ENCODE results near the gene CTSH. TPM values are rescaled to one million over a fixed set of nuclear protein-coding genes. Genes with fewer than 3 reads are reported as not detected.
A peak's percentile ranks its signal among the peaks of the same experiment; 100 is the strongest.
"Not testable (repeated sequence)": the region's sequence is repeated elsewhere in the genome, so short reads cannot be mapped to it uniquely, and the experiment has no call there.

Gene CTSH
- total and polyA plus RNA-seq, 2 experiments from 2014 or later, result 1.7 to 5.2 TPM

- Histone ChIP-seq H3F3A (ENCODE audit: insufficient read depth) (peaks cover 65% of the 10 kb centered on the region), H3K27ac (no peak overlapping the region), H3K4me2 (ENCODE audit: unreplicated experiment) (no peak overlapping the region), H3K4me1 (ENCODE audit: insufficient read depth) (peaks cover 39% of the 10 kb centered on the region), H3K9me2 (ENCODE audit: insufficient read depth) (no peaks in the 10 kb centered on the region), H4K20me1 (ENCODE audit: insufficient read depth) (no peaks in the 10 kb centered on the region; the same call in 1 of the 2 replicates), H3K9me3 (ENCODE audit: low read depth) (no peaks in the 10 kb centered on the region), H3K36me3 (ENCODE audit: low read depth) (peaks cover 67% of the 10 kb centered on the region), H2AFZ (no peak overlapping the region), H3K4me3 (no peak overlapping the region), H3K9ac (no peak overlapping the region), H3K27me3 (replicated peaks; ENCODE audit: insufficient read depth) (no peaks in the 10 kb centered on the region), H3K79me2 (ENCODE audit: insufficient read depth) (peaks cover 78% of the 10 kb centered on the region)
- in situ Hi-C loops (cut with MboI), result no loop called here
- TF ChIP-seq EZH2phosphoT487 (IDR thresholded peaks at IDR 0.05; ENCODE audit: insufficient read depth, low read depth) (no peak), EZH2 (IDR thresholded peaks at IDR 0.05; ENCODE audit: insufficient read depth, poor library complexity, severe bottlenecking) (no peak)
- DNase-seq, result no peak
- 79 to 87% methylated on average over 3 of the region's 3 CpGs for WGBS, 2 experiments (ENCODE audit: low coverage in 1 of 2, low lambda C conversion rate in 2 of 2, missing lambda C conversion rate in 2 of 2)
These were observed 35.6 kb downstream of the CTSH start for GRCh38 chr15:78909160-78909695.

DNA sequence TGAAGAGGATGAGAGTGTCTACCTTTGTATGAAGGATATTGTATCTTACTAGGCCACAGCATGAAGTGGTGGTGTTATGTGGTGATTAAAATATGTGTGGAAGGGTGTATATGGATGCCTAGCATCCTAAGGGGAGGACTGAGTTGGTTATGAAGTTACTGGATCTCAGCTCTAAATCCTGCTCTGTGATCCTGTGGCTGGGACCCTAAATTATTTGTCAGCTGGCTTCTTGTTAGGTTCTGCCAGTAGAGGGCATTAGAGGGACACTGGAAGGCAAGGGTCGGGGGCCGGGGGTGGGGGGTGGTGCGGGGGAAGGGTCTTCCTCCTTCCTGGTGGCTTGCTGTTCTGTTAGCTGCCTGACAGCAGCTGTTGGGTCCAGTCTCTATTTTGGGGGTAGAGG, 37.3 kb downstream of the CTSH start:
- no peak overlapping the region for H2AFZ ChIP-seq
- no peak for TF ChIP-seq EZH2phosphoT487 (IDR thresholded peaks at IDR 0.05; ENCODE audit: insufficient read depth, low read depth)
- no peak for TF ChIP-seq EZH2 (IDR thresholded peaks at IDR 0.05; ENCODE audit: insufficient read depth, poor library complexity, severe bottlenecking)
- 40% methylated on average over 3 of the region's 3 CpGs; no CpG with 5 or more reads in 1 of the 2 experiments for WGBS, 2 experiments (ENCODE audit: low coverage in 1 of 2, low lambda C conversion rate in 2 of 2, missing lambda C conversion rate in 2 of 2)
- H3K27ac ChIP-seq, result peak overlapping the region; percentile 87
- H3K9me2 ChIP-seq (ENCODE audit: insufficient read depth), result no peaks in the 10 kb centered on the region
- peaks cover 78% of the 10 kb centered on the region for H3K79me2 ChIP-seq (ENCODE audit: insufficient read depth)
- H3K36me3 ChIP-seq (ENCODE audit: low read depth), result peaks cover 70% of the 10 kb centered on the region
- peak; percentile 38 for DNase-seq
- no peak overlapping the region for H3K9ac ChIP-seq
- no peaks in the 10 kb centered on the region for H3K27me3 ChIP-seq (replicated peaks; ENCODE audit: insufficient read depth)
- H3K9me3 ChIP-seq (ENCODE audit: low read depth), result no peaks in the 10 kb centered on the region
- H3F3A ChIP-seq (ENCODE audit: insufficient read depth), result peaks cover 63% of the 10 kb centered on the region
- no peak overlapping the region for H3K4me3 ChIP-seq
- no peaks in the 10 kb centered on the region; the same call in 1 of the 2 replicates for H4K20me1 ChIP-seq (ENCODE audit: insufficient read depth)
- in situ Hi-C loops (cut with MboI), result no loop called here
- no peak overlapping the region for H3K4me2 ChIP-seq (ENCODE audit: unreplicated experiment)
- H3K4me1 ChIP-seq (ENCODE audit: insufficient read depth), result peaks cover 49% of the 10 kb centered on the region

GRCh38 chr15:78906316-78906620, 38.6 kb downstream of the CTSH start:
- Histone ChIP-seq H2AFZ (no peak overlapping the region), H3K4me2 (ENCODE audit: unreplicated experiment) (peak overlapping the region; percentile 44), H3K9me2 (ENCODE audit: insufficient read depth) (no peaks in the 10 kb centered on the region), H3K4me3 (no peak overlapping the region), H3K27me3 (replicated peaks; ENCODE audit: insufficient read depth) (no peaks in the 10 kb centered on the region), H3K9me3 (ENCODE audit: low read depth) (no peaks in the 10 kb centered on the region), H4K20me1 (ENCODE audit: insufficient read depth) (no peaks in the 10 kb centered on the region), H3K9ac (peak overlapping the region; percentile 50), H3F3A (ENCODE audit: insufficient read depth) (peaks cover 64% of the 10 kb centered on the region), H3K4me1 (ENCODE audit: insufficient read depth) (peaks cover 59% of the 10 kb centered on the region), H3K27ac (peak overlapping the region; percentile 87), H3K79me2 (ENCODE audit: insufficient read depth) (peaks cover 78% of the 10 kb centered on the region), H3K36me3 (ENCODE audit: low read depth) (peaks cover 70% of the 10 kb centered on the region)
- TF ChIP-seq EZH2 (IDR thresholded peaks at IDR 0.05; ENCODE audit: insufficient read depth, poor library complexity, severe bottlenecking) (no peak), EZH2phosphoT487 (IDR thresholded peaks at IDR 0.05; ENCODE audit: insufficient read depth, low read depth) (0 out of 2 replicates have a peak, but pooled peaks have one; percentile 37)
- DNase-seq, result peak; percentile 93
- WGBS, 2 experiments (ENCODE audit: low coverage in 1 of 2, low lambda C conversion rate in 2 of 2, missing lambda C conversion rate in 2 of 2), result 0 to 8% methylated on average over 2 of the region's 2 CpGs
- in situ Hi-C loops (cut with MboI), result no loop called here

DNA sequence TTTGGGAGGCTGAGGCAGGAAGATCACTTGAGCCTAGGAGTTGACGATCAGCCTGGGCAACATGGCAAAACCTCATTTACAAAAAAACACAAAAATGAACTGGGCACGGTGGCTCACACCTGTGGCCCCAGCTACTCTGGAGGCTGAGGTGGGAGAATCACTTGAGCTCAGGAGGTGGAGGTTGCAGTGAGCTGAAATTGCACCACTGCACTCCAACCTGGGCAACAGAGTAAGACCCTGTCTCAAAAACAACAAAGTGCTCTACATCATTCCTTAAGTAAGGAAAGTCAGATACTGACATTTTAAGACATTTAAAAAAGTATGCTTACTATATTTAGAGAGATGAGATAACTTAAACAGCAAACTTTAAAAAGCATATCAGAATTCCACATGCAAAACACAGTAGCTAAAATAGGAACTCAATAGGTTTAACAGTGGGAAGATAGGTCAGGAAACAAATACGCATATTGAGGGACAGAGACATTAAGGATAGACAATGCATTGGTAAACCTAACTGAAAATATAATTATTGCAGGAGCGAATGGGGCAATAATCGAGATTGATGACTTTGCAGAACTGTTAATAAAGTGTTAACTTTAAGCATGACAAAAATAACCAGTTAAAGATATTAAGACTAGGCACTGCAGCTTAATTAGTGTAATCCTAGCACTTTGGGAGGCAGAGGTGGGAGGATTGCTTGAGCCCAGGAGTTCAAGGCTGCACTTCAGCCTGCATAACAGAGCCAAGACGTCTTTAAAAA, 40.1 kb downstream of the CTSH start:
- WGBS, 2 experiments (ENCODE audit: low coverage in 1 of 2, low lambda C conversion rate in 2 of 2, missing lambda C conversion rate in 2 of 2), result 80 to 82% methylated on average over 6 of the region's 6 CpGs
- peak overlapping the region; percentile 44 for H3K4me2 ChIP-seq (ENCODE audit: unreplicated experiment)
- no peaks in the 10 kb centered on the region for H3K27me3 ChIP-seq (replicated peaks; ENCODE audit: insufficient read depth)
- H3K9me2 ChIP-seq (ENCODE audit: insufficient read depth), result no peaks in the 10 kb centered on the region
- no peaks in the 10 kb centered on the region for H3K9me3 ChIP-seq (ENCODE audit: low read depth)
- no peak overlapping the region for H2AFZ ChIP-seq
- H3K36me3 ChIP-seq (ENCODE audit: low read depth), result peaks cover 74% of the 10 kb centered on the region
- H3K79me2 ChIP-seq (ENCODE audit: insufficient read depth), result peaks cover 78% of the 10 kb centered on the region
- TF ChIP-seq EZH2 (IDR thresholded peaks at IDR 0.05; ENCODE audit: insufficient read depth, poor library complexity, severe bottlenecking) (no peak), EZH2phosphoT487 (IDR thresholded peaks at IDR 0.05; ENCODE audit: insufficient read depth, low read depth) (no peak)
- no peaks in the 10 kb centered on the region for H4K20me1 ChIP-seq (ENCODE audit: insufficient read depth)
- H3K4me3 ChIP-seq, result no peak overlapping the region
- in situ Hi-C loops (cut with MboI), result no loop called here
- peak overlapping the region; percentile 50; the same call in 1 of the 2 replicates for H3K9ac ChIP-seq
- H3K4me1 ChIP-seq (ENCODE audit: insufficient read depth), result peaks cover 59% of the 10 kb centered on the region
- H3K27ac ChIP-seq, result peak overlapping the region; percentile 87
- DNase-seq, result no peak
- H3F3A ChIP-seq (ENCODE audit: insufficient read depth), result peaks cover 79% of the 10 kb centered on the region

GRCh38 chr15:78902281-78903032, 42.4 kb downstream of the CTSH start:
- peaks cover 57% of the 10 kb centered on the region for H3K4me1 ChIP-seq (ENCODE audit: insufficient read depth)
- H3F3A ChIP-seq (ENCODE audit: insufficient read depth), result peaks cover 94% of the 10 kb centered on the region
- H3K4me3 ChIP-seq; H2AFZ ChIP-seq; DNase-seq; H4K20me1 ChIP-seq (ENCODE audit: insufficient read depth); H3K9me3 ChIP-seq (ENCODE audit: low read depth); H3K4me2 ChIP-seq (ENCODE audit: unreplicated experiment); H3K27me3 ChIP-seq (replicated peaks; ENCODE audit: insufficient read depth); H3K9me2 ChIP-seq (ENCODE audit: insufficient read depth); in situ Hi-C loops (cut with MboI); H3K9ac ChIP-seq: not testable (repeated sequence)
- 0 out of 2 replicates have a peak overlapping the region, but pooled peaks have one; percentile 11 for H3K27ac ChIP-seq
- 82 to 83% methylated on average over 13 of the region's 13 CpGs for WGBS, 2 experiments (ENCODE audit: low coverage in 1 of 2, low lambda C conversion rate in 2 of 2, missing lambda C conversion rate in 2 of 2)
- peaks cover 82% of the 10 kb centered on the region for H3K36me3 ChIP-seq (ENCODE audit: low read depth)
- peaks cover 79% of the 10 kb centered on the region for H3K79me2 ChIP-seq (ENCODE audit: insufficient read depth)

- H4K20me1 ChIP-seq (ENCODE audit: insufficient read depth); H3K9me2 ChIP-seq (ENCODE audit: insufficient read depth); in situ Hi-C loops (cut with MboI); DNase-seq; H3K4me2 ChIP-seq (ENCODE audit: unreplicated experiment); H3K9me3 ChIP-seq (ENCODE audit: low read depth); H3K9ac ChIP-seq; H3K27ac ChIP-seq; H3K27me3 ChIP-seq (replicated peaks; ENCODE audit: insufficient read depth); H3K4me3 ChIP-seq; H2AFZ ChIP-seq: not testable (repeated sequence)
- peaks cover 85% of the 10 kb centered on the region for H3K36me3 ChIP-seq (ENCODE audit: low read depth)
- peaks cover 85% of the 10 kb centered on the region for H3K79me2 ChIP-seq (ENCODE audit: insufficient read depth)
- H3K4me1 ChIP-seq (ENCODE audit: insufficient read depth), result peaks cover 43% of the 10 kb centered on the region
- H3F3A ChIP-seq (ENCODE audit: insufficient read depth), result peaks cover 92% of the 10 kb centered on the region
- 93 to 96% methylated on average over 14 of the region's 14 CpGs for WGBS, 2 experiments (ENCODE audit: low coverage in 1 of 2, low lambda C conversion rate in 2 of 2, missing lambda C conversion rate in 2 of 2)
These were observed 43.9 kb downstream of the CTSH start for GRCh38 chr15:78900819-78901533.

Data from GM23248 (cell line).